Mesothelial cell of epicardium (in vitro differentiated cells): Measurements from ENCODE around the gene MAGIX. TPM values are rescaled to one million over a fixed set of nuclear protein-coding genes. Genes with fewer than 3 reads are reported as not detected.
"Not testable (repeated sequence)": the region's sequence is repeated elsewhere in the genome, so short reads cannot be mapped to it uniquely, and the experiment has no call there.

Source experiments
- DNase-seq, 2 experiments: peaks; one replicate each; pipeline ENCODE4 v3.0.0; 2021; ENCODE audit warnings: low spot score in 2 of 2; ENCODE audit not compliant: unreplicated experiment in 2 of 2
- H3K27ac Mint-ChIP-seq: 2 replicates; pipeline ENCODE4 v1.8.0; 2021; ENCODE audit warnings: mixed read lengths
- H3K27me3 Mint-ChIP-seq: 2 replicates; pipeline ENCODE4 v1.8.0; 2021; ENCODE audit warnings: low read depth, mixed read lengths
- H3K36me3 Mint-ChIP-seq: 2 replicates; pipeline ENCODE4 v1.8.0; 2021; ENCODE audit warnings: mixed read lengths
- H3K4me1 Mint-ChIP-seq: 2 replicates; pipeline ENCODE4 v1.8.0; 2021; ENCODE audit warnings: mixed read lengths
- H3K4me3 Mint-ChIP-seq: 2 replicates; pipeline ENCODE4 v1.8.0; 2021; ENCODE audit warnings: mild to moderate bottlenecking, moderate library complexity, mixed read lengths
- H3K9me3 Mint-ChIP-seq: 2 replicates; pipeline ENCODE4 v1.8.0; 2021; ENCODE audit warnings: mixed read lengths
- total RNA-seq: library from RNA; stranded (reverse); gene quantifications from 3 replicates; pipeline ENCODE4 v1.2.1, GENCODE V29; 2021
- TF ChIP-seq, protein P1 (sequence below): fragments of 200-600 bp; sonication (generic); IDR thresholded peaks from one replicate; pipeline ENCODE4 v1.5.0; 2021; ENCODE audit warnings: antibody characterized with exemption; ENCODE audit not compliant: unreplicated experiment

MAGIX gene
- 6.3 to 7.1 TPM (median 6.4 TPM) in 3 replicates for total RNA-seq

DNA sequence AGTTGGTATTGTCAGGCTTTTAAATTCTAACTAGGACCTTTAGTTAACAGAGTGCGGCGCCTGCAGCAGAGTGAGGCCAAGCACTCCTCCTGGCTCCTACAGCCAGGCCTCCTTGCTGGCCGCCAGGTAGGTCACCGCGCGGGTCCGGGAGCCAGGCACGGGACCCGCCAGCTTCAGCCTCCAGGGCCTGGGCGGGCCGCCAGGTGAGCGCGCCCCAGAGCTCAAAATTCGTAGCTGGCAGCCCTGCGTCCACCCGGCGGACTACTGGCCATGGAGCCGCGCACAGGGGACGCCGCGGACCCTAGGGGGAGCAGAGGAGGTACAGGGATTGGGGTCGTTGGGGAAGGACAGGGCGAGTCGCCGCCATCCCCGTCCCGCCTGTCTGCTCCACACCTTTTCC is at the start of gene MAGIX:
TSS of gene MAGIX (plus strand) at position 139 of the 400 bp plus-strand sequence. CDS start at position 271, 132 bp downstream.
- peaks cover 16% of the 10 kb centered on the region for H3K4me1 Mint-ChIP-seq
- H3K4me3 Mint-ChIP-seq: peak within 1 kb of the TSS; percentile 75
- H3K27ac Mint-ChIP-seq: peak within 1 kb of the TSS; percentile 91
- H3K9me3 Mint-ChIP-seq: peaks cover 3% of the 10 kb centered on the region
- H3K36me3 Mint-ChIP-seq: no peaks in the 10 kb centered on the region
- DNase-seq: no peak
- H3K27me3 Mint-ChIP-seq: no peaks in the 10 kb centered on the region
- TF ChIP-seq, protein P1, sequence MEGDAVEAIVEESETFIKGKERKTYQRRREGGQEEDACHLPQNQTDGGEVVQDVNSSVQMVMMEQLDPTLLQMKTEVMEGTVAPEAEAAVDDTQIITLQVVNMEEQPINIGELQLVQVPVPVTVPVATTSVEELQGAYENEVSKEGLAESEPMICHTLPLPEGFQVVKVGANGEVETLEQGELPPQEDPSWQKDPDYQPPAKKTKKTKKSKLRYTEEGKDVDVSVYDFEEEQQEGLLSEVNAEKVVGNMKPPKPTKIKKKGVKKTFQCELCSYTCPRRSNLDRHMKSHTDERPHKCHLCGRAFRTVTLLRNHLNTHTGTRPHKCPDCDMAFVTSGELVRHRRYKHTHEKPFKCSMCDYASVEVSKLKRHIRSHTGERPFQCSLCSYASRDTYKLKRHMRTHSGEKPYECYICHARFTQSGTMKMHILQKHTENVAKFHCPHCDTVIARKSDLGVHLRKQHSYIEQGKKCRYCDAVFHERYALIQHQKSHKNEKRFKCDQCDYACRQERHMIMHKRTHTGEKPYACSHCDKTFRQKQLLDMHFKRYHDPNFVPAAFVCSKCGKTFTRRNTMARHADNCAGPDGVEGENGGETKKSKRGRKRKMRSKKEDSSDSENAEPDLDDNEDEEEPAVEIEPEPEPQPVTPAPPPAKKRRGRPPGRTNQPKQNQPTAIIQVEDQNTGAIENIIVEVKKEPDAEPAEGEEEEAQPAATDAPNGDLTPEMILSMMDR: no peak

DNA sequence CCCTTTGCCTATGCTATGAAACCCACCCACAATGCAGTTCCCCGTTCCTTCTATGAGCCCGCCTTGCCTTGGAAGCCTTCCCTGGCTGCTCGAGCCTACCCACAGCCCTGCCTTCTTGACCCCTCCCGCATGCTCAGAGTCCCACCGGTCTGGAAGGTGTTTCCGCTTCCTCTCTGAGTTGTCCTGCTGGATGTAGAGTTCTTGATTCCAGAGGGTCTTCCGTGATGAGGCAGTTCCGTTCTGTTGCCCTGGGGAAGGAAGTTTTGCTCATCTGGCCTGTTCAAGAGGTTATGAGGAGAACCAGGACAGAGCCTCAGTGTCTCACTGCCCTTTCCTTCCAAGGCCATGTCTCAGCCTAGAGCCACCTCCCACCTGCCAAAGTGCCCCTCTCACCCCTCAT is 46.5 kb upstream of the MAGIX start:
- Mint-ChIP-seq H3K4me1 (no peaks in the 10 kb centered on the region), H3K36me3 (peaks cover 26% of the 10 kb centered on the region), H3K4me3 (no peak overlapping the region), H3K27ac (no peak overlapping the region), H3K9me3 (peaks cover 16% of the 10 kb centered on the region), H3K27me3 (no peaks in the 10 kb centered on the region)
- DNase-seq: no peak
- TF ChIP-seq, protein P1: no peak

DNA sequence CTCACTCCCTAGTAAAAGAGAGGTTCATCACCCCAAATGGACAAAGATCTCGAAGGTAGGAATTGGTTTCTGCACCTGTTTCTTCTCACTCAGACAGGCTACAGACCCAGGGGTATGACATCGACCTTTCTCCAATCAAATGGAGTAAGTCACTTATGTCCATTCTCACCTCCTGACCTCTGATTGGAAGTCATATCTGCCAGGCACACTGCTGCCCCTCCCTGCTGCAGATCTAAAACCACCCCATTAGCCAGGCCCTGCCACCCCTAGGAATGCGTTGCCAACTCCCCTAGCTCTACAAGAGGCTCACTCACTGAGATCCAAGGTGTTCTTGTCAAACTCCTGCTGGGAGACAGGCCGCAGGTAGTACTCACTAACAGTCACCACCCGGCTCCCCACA is 45.8 kb upstream of the MAGIX start:
- no peak overlapping the region for H3K27ac Mint-ChIP-seq
- no peak for DNase-seq
- no peaks in the 10 kb centered on the region for H3K27me3 Mint-ChIP-seq
- peaks cover 30% of the 10 kb centered on the region for H3K36me3 Mint-ChIP-seq
- TF ChIP-seq, protein P1: no peak
- H3K4me1 Mint-ChIP-seq: no peaks in the 10 kb centered on the region
- no peak overlapping the region for H3K4me3 Mint-ChIP-seq
- peaks cover 19% of the 10 kb centered on the region for H3K9me3 Mint-ChIP-seq

DNA sequence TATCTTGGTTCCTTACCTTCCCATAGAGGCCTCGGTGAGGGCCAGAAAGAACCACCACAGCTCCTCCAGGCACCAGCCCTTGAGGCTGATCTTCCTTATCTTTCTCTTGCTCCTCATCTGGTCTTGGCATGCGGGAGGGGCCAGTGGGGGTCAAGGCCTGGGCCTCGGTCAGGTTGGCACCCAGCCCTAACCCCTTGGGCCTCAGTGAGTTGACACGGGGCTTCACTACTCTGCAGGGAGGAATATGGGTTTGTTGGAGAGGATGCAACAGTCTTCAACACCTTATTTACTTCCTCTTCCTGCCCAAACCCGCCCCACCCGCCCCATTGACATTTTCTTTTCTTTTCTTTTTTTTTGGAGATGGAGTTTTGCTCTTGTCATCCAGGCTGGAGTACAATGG is 45.0 kb upstream of the MAGIX start:
- Mint-ChIP-seq H3K9me3 (peaks cover 18% of the 10 kb centered on the region), H3K4me1 (no peaks in the 10 kb centered on the region), H3K4me3 (no peak overlapping the region), H3K27me3 (no peaks in the 10 kb centered on the region), H3K36me3 (peaks cover 26% of the 10 kb centered on the region), H3K27ac (no peak overlapping the region)
- no peak for DNase-seq
- TF ChIP-seq, protein P1: no peak

DNA sequence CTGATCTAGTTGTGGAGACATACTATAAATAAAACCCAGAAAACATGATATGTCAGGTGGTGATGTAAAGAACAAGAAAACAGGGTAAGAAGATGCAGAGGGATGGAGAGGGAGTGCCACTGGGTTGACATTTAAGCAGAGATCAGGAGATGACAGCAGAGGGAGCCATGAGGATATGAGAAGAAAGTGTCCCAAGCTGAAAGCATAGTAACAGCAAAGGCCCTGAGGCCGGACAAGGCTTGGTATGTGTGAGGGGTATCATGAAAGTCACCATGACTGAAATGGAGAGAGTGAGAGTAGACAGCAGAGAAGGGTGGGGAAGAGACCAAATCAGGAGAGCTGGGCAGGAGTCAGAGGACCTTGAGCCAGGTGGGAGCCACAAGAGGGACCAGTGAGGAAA is 42.5 kb upstream of the MAGIX start:
- no peak overlapping the region for H3K4me3 Mint-ChIP-seq
- peaks cover 21% of the 10 kb centered on the region for H3K36me3 Mint-ChIP-seq
- TF ChIP-seq, protein P1: no peak
- peaks cover 18% of the 10 kb centered on the region for H3K9me3 Mint-ChIP-seq
- peaks cover 6% of the 10 kb centered on the region for H3K4me1 Mint-ChIP-seq
- H3K27ac Mint-ChIP-seq: no peak overlapping the region
- no peaks in the 10 kb centered on the region for H3K27me3 Mint-ChIP-seq
- DNase-seq: no peak

DNA sequence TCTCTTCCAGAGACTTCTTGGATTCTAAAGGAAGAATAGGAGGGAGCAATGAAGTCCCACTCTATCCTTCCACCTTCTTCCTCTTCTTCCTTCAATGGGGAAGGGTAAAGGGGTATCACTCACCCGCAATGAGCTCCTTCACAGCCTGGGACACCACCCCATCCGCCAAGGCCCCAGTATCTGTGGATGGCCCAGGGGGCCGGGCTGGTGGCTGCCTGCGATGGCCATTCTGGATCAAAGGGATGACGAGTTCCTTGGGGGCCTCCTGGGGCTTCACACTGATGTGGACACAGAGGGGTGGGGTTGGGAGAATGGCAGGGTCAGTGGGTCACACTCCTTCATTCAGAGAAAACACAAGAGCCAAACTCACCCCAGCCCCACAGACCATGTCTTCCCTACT is 40.1 kb upstream of the MAGIX start:
- peaks cover 15% of the 10 kb centered on the region for H3K36me3 Mint-ChIP-seq
- TF ChIP-seq, protein P1: no peak
- H3K27me3 Mint-ChIP-seq: no peaks in the 10 kb centered on the region
- peaks cover 6% of the 10 kb centered on the region for H3K4me1 Mint-ChIP-seq
- H3K4me3 Mint-ChIP-seq: peak overlapping the region; percentile 90
- DNase-seq: no peak
- H3K27ac Mint-ChIP-seq: no peak overlapping the region
- peaks cover 12% of the 10 kb centered on the region for H3K9me3 Mint-ChIP-seq

DNA sequence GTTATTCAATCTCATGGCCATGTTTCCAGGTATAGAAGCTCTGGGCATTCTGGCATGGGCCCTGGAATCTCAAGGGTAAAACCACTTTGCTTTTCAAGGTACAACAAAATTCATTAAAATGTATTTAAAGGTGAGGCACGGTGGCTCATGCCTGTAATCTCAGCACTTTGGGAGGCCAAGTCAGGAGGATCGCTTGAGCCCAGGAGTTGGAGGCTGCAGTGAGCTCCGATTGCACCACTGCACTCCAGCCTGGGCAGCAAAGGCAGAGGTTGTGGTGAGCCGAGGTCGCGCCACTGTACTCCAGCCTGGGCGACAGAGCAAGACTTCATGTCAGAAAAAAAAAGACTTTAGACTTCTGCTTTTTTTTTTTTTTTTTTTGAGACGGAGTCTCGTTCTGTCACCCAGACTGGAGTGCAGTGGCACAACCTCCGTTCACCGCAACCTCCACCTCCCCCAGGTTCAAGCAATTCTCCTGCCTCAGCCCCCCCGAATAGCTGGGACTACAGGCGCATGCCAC is 34.8 kb upstream of the MAGIX start:
- H3K27ac Mint-ChIP-seq, H3K27me3 Mint-ChIP-seq, H3K4me3 Mint-ChIP-seq, H3K9me3 Mint-ChIP-seq, H3K36me3 Mint-ChIP-seq, DNase-seq, H3K4me1 Mint-ChIP-seq: not testable (repeated sequence)
